Measurements from ENCODE around the gene PLXNA2. TPM values are rescaled to one million over a fixed set of nuclear protein-coding genes. Genes with fewer than 3 reads are reported as not detected.

Gene PLXNA2, protein sequence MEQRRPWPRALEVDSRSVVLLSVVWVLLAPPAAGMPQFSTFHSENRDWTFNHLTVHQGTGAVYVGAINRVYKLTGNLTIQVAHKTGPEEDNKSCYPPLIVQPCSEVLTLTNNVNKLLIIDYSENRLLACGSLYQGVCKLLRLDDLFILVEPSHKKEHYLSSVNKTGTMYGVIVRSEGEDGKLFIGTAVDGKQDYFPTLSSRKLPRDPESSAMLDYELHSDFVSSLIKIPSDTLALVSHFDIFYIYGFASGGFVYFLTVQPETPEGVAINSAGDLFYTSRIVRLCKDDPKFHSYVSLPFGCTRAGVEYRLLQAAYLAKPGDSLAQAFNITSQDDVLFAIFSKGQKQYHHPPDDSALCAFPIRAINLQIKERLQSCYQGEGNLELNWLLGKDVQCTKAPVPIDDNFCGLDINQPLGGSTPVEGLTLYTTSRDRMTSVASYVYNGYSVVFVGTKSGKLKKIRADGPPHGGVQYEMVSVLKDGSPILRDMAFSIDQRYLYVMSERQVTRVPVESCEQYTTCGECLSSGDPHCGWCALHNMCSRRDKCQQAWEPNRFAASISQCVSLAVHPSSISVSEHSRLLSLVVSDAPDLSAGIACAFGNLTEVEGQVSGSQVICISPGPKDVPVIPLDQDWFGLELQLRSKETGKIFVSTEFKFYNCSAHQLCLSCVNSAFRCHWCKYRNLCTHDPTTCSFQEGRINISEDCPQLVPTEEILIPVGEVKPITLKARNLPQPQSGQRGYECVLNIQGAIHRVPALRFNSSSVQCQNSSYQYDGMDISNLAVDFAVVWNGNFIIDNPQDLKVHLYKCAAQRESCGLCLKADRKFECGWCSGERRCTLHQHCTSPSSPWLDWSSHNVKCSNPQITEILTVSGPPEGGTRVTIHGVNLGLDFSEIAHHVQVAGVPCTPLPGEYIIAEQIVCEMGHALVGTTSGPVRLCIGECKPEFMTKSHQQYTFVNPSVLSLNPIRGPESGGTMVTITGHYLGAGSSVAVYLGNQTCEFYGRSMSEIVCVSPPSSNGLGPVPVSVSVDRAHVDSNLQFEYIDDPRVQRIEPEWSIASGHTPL (N-terminal part only)
- total RNA-seq: 10 to 100 TPM; 20.8 to 33.6 (median 22.3) TPM
- 1 to 10 TPM; 4.4 to 4.9 (median 4.7) TPM for polyA plus RNA-seq
- long read RNA-seq, donor 1, partial matches to known transcripts: 8 of 16 reads
- long read RNA-seq, donor 1, other reads (novel, unspliced or antisense): 7 of 16 reads
- long read RNA-seq, donor 2, partial matches to known transcripts: 7 of 11 reads
- long read RNA-seq, donor 2, other reads (novel, unspliced or antisense): 4 of 11 reads

DNA sequence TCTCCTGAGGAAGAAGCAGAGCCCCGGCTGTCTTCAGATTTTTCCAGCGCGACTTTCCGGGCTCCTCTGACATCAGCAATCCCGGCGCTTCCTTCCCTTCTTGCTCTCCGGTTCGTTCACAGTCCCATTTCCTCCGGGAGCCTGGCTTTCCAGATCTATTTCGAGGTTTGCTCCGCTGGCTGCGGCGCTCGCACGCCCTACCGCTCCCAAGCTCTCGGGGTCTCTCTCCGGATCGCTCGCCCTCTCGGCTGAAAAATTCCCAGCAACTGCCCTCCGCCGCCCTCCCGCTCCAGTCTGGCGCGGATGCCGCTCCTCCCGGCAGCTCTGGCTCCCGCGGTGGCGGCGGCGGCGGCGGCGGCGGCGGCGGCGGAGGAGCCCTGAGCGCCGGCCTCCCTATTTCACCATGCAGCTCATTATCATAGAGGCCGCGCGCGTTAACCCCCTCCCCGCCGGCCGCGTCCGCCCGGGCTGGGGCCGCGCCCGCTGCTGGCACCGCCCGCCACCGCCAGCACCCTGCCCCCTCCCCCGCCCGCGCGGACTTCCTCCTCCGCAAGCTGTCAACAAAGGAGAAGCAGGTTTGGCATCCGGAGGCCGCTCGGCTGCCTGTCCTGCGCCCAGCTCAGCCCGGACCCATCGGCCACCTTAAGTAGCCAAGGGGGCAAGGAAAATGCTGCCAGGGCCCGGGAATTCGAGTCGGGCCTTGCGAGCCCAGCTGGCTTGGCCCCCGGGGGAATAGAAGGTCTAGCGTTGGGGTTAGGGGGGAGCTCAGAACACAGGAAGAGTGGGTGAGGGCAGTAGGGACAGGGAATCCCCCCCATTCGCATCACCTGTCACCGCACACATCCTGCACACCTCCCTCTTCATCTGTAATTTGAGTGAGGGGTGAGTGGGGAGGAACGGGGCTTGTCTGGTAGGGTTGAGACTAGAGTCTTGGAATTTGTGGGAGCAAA, at the start of gene PLXNA2:
Gene PLXNA2, minus strand, starts transcription at position 418 of the 950 bp plus-strand sequence. CDS start 26,462 bp downstream, outside the sequence.
- WGBS, 3 donors: 0 to 1% (median 0%) methylated on average over 52 to 78 of the region's 78 CpGs
- H3K4me1 ChIP-seq: peaks cover 35% of the 10 kb centered on the region
- no peaks in the 10 kb centered on the region for H3K9me3 ChIP-seq
- ATAC-seq (peak; percentile 83 to 88 (median 84)), DNase-seq (peak; percentile 88 to 91)
- TF ChIP-seq, protein P1, sequence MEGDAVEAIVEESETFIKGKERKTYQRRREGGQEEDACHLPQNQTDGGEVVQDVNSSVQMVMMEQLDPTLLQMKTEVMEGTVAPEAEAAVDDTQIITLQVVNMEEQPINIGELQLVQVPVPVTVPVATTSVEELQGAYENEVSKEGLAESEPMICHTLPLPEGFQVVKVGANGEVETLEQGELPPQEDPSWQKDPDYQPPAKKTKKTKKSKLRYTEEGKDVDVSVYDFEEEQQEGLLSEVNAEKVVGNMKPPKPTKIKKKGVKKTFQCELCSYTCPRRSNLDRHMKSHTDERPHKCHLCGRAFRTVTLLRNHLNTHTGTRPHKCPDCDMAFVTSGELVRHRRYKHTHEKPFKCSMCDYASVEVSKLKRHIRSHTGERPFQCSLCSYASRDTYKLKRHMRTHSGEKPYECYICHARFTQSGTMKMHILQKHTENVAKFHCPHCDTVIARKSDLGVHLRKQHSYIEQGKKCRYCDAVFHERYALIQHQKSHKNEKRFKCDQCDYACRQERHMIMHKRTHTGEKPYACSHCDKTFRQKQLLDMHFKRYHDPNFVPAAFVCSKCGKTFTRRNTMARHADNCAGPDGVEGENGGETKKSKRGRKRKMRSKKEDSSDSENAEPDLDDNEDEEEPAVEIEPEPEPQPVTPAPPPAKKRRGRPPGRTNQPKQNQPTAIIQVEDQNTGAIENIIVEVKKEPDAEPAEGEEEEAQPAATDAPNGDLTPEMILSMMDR (IDR thresholded peaks at IDR 0.05): no peak
- H3K4me3 ChIP-seq: peak within 1 kb of the TSS; percentile 84
- peak within 1 kb of the TSS; percentile 90 for H3K27ac ChIP-seq
- no peaks in the 10 kb centered on the region for H3K36me3 ChIP-seq (ENCODE audit: insufficient read depth in 1 of 2, low read depth in 1 of 2)
- intact Hi-C loops (cut with DNase I): loop anchor here (2.0 to 10.0 kb wide), 5 partner anchors 42 to 349 kb away; no protein-coding TSS in a partner anchor
- no peaks in the 10 kb centered on the region for H3K27me3 ChIP-seq (ENCODE audit: insufficient read depth in 3 of 3, low read length in 2 of 3)

GRCh38 chr1:208292908-208293307, 48.7 kb upstream of the PLXNA2 start:
- WGBS, 3 donors: 85 to 92% (median 90%) methylated on average over 2 of the region's 2 CpGs
- Histone ChIP-seq H3K9me3 (no peaks in the 10 kb centered on the region), H3K4me3 (no peak overlapping the region), H3K36me3 (ENCODE audit: insufficient read depth in 1 of 2, low read depth in 1 of 2) (no peaks in the 10 kb centered on the region), H3K27ac (no peak overlapping the region), H3K4me1 (no peaks in the 10 kb centered on the region), H3K27me3 (ENCODE audit: insufficient read depth in 3 of 3, low read length in 2 of 3) (peaks cover 0 to 2% (median 0%) of the 10 kb centered on the region in 3 donors)
- DNase-seq (no peak), ATAC-seq (no peak)
- TF ChIP-seq, protein P1 (IDR thresholded peaks at IDR 0.05): no peak
- intact Hi-C loops (cut with DNase I): no loop called here

- Histone ChIP-seq H3K27me3 (ENCODE audit: insufficient read depth in 3 of 3, low read length in 2 of 3) (peaks cover 0 to 2% (median 0%) of the 10 kb centered on the region in 3 donors), H3K4me3 (no peak overlapping the region), H3K27ac (no peak overlapping the region), H3K4me1 (no peaks in the 10 kb centered on the region), H3K36me3 (ENCODE audit: insufficient read depth in 1 of 2, low read depth in 1 of 2) (no peaks in the 10 kb centered on the region), H3K9me3 (no peaks in the 10 kb centered on the region)
- TF ChIP-seq, protein P1 (IDR thresholded peaks at IDR 0.05): no peak
- intact Hi-C loops (cut with DNase I): no loop called here
- DNase-seq (no peak), ATAC-seq (no peak)
- 60 to 72% (median 63%) methylated on average over 4 of the region's 4 CpGs for WGBS, 3 donors
These were observed 47.9 kb upstream of the PLXNA2 start for GRCh38 chr1:208291923-208292711.

All from psoas muscle (tissue), 8 donors.